ENCODE data around the gene DHTKD1. TPM values are rescaled to one million over a fixed set of nuclear protein-coding genes. Genes with fewer than 3 reads are reported as not detected.

DHTKD1 gene
- 6.8 and 33.4 TPM in 2 replicates for total RNA-seq (2014; rRNA removed; shearing (Covaris generic))

- DNase-seq (ENCODE audit: low read depth), result peak; percentile 97
These were observed at the start of gene DHTKD1 for GRCh38 chr10:12068449-12069269. Gene DHTKD1, plus strand, starts transcription at chr10:12068954. Its CDS starts 80 bp downstream, at chr10:12069034.

- DNase-seq (ENCODE audit: low read depth), result no peak
These were observed 49.3 kb upstream of the DHTKD1 start for GRCh38 chr10:12019283-12019971.

- no peak for DNase-seq (ENCODE audit: low read depth)
These were observed 48.2 kb upstream of the DHTKD1 start for GRCh38 chr10:12020574-12020973.

- no peak for DNase-seq (ENCODE audit: low read depth)
These were observed 46.0 kb upstream of the DHTKD1 start for GRCh38 chr10:12022580-12023257.

GRCh38 chr10:12025591-12025990 is 43.2 kb upstream of the DHTKD1 start:
- DNase-seq (ENCODE audit: low read depth), result no peak

- DNase-seq (ENCODE audit: low read depth), result no peak
These were observed 41.2 kb upstream of the DHTKD1 start for GRCh38 chr10:12027539-12027938.

- no peak for DNase-seq (ENCODE audit: low read depth)
These were observed 37.4 kb upstream of the DHTKD1 start for GRCh38 chr10:12031404-12031803.

GRCh38 chr10:12036073-12036655 is 32.6 kb upstream of the DHTKD1 start:
- DNase-seq (ENCODE audit: low read depth), result no peak

GRCh38 chr10:12041766-12042408 is 26.9 kb upstream of the DHTKD1 start:
- DNase-seq (ENCODE audit: low read depth), result peak; percentile 14

- DNase-seq (ENCODE audit: low read depth), result peak; percentile 17
These were observed 26.4 kb upstream of the DHTKD1 start for GRCh38 chr10:12042409-12042796.

- peak; percentile 98 for DNase-seq (ENCODE audit: low read depth)
These were observed 25.7 kb upstream of the DHTKD1 start, which contains the start of gene UPF2 for GRCh38 chr10:12042797-12043651. Gene UPF2, minus strand, starts transcription at chr10:12042809. Its CDS starts 7,386 bp downstream, at chr10:12035423.

- no peak for DNase-seq (ENCODE audit: low read depth)
These were observed 23.2 kb upstream of the DHTKD1 start for GRCh38 chr10:12045596-12045995.

- no peak for DNase-seq (ENCODE audit: low read depth)
These were observed 20.2 kb upstream of the DHTKD1 start for GRCh38 chr10:12048547-12048946.

GRCh38 chr10:12050528-12050927 is 18.2 kb upstream of the DHTKD1 start:
- no peak for DNase-seq (ENCODE audit: low read depth)

- DNase-seq (ENCODE audit: low read depth), result no peak
These were observed 17.5 kb upstream of the DHTKD1 start for GRCh38 chr10:12051241-12051640.

- no peak for DNase-seq (ENCODE audit: low read depth)
These were observed 13.0 kb upstream of the DHTKD1 start for GRCh38 chr10:12055732-12056131.

GRCh38 chr10:12056748-12057147 is 12.0 kb upstream of the DHTKD1 start:
- DNase-seq (ENCODE audit: low read depth), result no peak

- DNase-seq (ENCODE audit: low read depth), result no peak
These were observed 7.6 kb upstream of the DHTKD1 start for GRCh38 chr10:12061124-12061523.

GRCh38 chr10:12062754-12063482 is 5.8 kb upstream of the DHTKD1 start:
- no peak for DNase-seq (ENCODE audit: low read depth)

GRCh38 chr10:12063483-12063818 is 5.3 kb upstream of the DHTKD1 start:
- no peak for DNase-seq (ENCODE audit: low read depth)
